ENCODE results near the gene C22orf42. TPM values are rescaled to one million over a fixed set of nuclear protein-coding genes. Genes with fewer than 3 reads are reported as not detected.
"Not testable (repeated sequence)": the region's sequence is repeated elsewhere in the genome, so short reads cannot be mapped to it uniquely, and the experiment has no call there.

The C22orf42 gene
- total RNA-seq, 1 donor from 2014 or later = not detected

DNA sequence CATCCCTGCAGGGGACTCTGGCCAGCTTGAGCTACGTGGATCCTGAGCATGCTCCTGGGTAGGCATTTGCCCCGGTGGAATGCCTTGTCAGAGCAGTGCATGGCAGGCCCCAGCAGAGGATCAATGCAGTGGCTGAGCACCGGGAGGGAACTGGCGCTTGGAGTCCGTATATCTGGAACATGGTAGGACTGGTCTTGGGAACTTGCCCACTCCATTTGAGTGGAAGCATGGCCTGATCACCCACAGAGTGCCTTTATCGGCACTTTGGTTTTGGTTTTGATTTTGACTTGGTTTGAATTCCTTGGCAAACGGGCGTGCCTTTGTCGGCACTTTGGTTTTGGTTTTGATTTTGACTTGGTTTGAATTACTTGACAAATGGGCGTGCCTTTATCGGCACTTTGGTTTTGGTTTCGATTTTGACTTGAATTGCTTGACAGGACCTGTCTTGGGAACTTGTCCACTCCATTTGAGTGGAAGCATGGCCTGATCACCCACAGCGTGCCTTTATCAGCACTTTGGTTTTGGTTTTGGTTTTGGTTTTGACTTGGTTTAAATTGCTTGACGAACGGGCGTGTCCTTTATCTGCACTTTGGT lies 21.3 kb downstream of the C22orf42 start:
- DNase-seq (ENCODE audit: low read depth) = peak; percentile 53

DNA sequence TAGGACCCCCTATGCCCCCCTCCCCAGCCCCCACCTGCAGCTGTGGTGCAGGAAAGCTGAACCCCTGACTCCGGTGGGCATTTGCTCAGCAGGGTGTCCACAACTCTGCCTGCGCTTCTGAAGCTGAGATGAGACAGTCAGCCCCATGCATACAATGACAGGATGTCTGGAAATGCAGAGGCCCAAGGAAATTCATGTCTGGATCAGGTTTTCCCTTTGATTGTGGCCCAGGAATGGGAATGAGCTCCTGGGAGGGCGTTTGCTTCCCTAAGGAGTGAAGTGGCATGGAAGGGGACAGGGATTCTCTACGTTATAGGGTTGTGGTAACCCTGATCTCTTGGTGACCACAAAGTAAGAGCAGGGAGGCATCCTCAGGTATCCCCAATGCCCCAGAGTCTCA lies 22.2 kb downstream of the C22orf42 start:
- DNase-seq (ENCODE audit: low read depth) = not testable (repeated sequence)

DNA sequence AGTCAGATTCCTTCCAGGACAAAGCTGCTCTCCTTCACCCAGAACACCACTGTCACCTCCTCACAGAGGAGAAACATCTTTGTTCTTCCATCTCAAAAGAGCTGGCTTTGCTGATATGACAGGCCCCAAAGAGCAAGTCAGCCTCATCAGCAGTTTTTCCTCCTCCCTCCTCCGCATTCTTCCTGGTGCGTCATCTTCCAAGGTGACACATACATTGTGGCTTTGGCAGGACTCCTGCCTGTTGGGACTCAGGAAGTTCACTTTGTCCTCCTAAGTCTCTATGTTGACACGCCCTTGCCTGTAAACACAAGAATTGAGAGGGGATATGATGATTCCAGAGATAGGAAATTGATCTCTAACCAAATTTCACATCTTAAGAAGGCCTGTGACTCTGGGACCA lies 23.1 kb downstream of the C22orf42 start:
- peak; percentile 45 for DNase-seq (ENCODE audit: low read depth)

DNA sequence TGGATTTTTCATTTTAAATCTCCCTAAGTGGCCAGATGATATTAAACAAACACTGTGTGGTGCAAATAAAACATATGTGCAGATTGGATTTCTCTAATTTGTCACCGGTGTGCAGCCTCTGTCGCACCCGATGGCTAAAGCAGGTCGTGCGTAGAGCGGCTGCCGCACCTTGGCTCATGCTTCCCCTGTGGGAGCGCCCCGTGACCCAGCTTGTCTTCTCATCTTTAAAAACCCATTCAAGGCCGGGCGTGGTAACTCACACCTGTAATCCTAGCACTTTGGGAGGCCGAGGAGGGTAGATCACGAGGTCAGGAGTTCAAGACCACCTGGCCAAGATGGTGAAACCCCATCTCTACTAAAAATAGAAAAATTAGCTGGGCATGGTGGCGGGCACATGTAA lies 24.3 kb downstream of the C22orf42 start:
- not testable (repeated sequence) for DNase-seq (ENCODE audit: low read depth)

DNA sequence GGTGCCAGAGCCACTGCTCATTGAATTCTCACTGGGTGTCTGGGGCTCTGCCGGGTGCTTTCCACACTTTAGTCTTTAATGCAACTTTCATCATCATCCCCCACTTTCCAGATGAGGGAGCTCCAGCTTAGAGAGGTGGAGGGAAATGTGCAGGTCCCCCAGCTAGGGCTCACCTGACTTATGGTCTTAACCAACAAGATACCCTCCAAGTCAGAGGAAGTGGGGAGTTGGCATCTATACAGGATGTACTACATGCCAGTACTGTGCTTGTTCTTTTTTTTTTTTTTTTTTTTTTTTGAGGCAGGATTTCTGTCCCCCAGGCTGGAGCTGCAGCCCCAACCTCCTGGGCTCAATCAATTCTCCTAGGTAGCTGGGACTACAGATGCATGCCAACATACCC lies 26.3 kb downstream of the C22orf42 start:
- no peak for DNase-seq (ENCODE audit: low read depth)

DNA sequence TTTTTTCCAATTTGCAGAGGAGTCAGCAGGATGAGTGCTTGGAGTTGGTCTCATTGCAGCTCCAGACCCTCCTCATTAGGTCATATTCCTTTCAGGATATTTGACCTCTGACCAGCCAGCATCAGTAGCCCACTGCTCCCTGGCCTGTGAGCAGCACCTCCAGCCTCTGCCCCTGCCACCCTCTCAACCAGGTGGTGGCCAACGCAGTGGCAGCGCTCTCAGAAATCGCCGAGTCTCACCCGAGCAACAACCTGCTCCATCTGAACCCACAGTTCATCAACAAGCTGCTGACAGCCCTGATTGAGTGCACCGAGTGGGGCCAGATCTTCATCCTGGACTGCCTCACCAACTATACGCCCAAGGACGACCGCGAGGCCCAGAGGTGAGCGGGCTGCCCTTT lies 27.0 kb downstream of the C22orf42 start:
- no peak for DNase-seq (ENCODE audit: low read depth)

DNA sequence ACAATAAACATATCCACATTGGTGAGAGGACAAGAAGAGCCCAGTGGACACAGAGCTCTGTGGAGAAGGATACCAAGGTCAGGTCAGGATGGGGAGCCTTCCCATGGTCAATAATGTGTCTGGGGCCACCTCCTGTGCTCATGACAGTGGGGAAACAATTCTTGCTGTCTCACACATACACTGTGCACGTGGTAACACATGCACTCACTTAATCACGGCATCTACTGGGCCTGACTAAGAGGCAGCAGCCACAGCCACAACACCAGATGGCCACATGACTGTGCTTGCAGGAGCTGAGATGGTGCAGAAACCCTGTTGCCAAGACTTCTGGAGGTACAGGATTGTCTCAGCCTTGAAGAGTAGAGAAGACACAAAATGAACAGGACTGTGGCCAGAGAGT lies 28.6 kb downstream of the C22orf42 start:
- no peak for DNase-seq (ENCODE audit: low read depth)

DNA sequence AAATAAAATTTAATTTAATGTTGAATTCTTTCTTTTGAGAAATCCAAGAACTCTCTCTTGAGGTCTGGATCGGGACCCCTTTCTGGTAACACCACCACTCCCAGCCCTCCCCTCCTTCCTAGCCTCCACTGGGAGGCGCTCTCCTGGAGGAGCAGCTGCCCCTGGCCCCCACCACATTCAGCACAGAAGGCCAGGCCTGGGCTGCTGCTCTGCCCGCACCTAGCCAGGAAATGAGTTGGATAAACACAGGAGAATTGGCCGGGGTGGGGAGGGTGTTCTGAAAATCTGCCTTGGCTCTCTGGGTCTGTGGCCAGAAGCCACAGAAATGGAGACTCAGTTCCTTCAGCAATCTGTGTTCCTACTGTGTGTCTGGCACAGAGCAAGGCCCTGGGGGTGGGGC lies 31.2 kb downstream of the C22orf42 start:
- DNase-seq (ENCODE audit: low read depth) = no peak

DNA sequence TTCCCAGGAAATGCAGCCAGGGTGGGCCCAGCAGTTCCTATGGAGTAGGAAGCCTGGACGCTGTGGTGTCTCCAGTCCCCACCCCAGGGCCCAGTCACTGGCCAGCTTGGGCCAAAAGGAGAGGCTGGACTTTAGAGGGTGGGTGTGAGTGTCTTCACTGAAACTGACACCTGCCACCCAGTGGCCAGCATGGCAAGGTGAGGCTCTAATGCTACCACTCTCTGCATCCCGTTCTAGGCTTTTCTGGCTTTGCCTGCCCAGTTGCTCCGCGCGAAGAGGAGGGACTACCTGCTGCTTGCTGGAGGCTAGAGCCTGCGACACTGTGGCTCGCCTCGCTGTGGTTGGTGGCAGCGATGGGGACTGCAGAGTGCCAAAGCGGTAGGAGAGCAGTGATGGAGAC lies 35.4 kb downstream of the C22orf42 start:
- DNase-seq (ENCODE audit: low read depth) = no peak

DNA sequence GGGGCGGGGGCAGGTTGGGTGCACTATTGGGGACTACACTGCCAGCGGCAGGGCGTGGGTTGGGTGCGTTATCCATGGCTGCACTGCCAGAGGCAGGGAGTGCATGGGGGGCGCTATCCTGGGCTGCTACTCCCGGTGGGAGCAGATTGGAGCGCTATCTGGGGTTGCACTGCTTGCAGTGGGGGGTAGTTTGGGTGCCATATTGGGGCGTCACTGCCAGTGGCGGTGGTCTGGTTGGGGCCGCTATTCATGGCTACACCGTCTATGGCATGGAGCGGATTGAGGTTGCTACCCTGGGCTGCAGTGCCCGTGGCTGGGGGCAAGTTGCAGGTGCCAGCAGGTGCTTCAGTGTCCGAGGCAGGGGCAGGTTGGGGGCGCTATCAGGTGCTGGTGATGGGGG lies 36.2 kb downstream of the C22orf42 start:
- DNase-seq (ENCODE audit: low read depth) = no peak

DNA sequence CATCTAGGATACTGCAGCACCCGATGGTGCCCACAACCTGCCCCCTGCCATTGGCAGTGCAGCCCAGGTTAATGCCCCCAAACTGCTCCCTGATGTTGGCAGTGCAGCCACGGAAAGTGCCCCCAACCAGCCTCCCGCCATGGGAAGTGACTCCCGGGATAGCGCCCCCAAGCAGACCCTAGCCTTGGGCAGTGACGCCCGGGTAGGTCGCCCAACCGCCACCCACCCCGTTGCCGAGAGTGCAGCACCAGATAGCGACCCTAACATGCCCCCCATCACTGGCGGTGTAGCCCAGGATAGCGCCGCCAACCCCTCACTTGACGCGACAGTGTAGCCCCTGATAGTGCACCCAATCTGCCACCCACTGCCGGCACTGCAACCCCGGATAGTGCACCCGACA lies 38.5 kb downstream of the C22orf42 start:
- no peak for DNase-seq (ENCODE audit: low read depth)

DNA sequence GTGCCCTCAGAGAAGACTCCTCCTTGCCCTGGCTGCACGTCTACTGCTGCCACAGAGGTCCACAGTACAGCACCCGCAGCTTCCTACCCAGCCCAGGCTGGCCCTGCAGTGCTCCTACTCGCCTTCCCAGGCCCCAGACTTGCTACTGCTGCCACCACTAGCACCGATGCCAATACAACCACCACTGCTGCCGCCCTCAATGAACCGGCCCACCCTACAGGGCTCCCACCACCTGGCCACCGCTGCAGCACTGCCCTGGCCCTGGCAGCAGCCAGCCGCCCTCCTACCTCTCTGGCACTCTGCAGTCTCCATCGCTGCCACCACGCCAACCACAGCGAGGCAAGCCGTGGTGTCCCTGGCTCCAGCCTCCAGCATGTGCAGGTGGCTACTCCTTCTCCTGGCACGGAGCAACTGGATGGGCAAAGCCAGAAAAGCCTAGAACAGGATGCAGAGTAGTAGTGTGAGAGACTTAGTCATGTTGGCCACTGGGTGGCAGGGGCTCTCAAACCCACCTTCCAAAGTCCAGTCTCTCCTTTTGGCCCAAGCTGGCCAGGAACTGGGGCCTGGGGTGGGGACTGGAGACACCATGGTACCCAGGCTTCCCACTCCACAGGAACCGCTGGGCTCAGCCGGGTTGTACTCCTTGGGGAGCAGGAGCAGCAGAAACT lies 39.4 kb downstream of the C22orf42 start:
- no peak for DNase-seq (ENCODE audit: low read depth)

DNA sequence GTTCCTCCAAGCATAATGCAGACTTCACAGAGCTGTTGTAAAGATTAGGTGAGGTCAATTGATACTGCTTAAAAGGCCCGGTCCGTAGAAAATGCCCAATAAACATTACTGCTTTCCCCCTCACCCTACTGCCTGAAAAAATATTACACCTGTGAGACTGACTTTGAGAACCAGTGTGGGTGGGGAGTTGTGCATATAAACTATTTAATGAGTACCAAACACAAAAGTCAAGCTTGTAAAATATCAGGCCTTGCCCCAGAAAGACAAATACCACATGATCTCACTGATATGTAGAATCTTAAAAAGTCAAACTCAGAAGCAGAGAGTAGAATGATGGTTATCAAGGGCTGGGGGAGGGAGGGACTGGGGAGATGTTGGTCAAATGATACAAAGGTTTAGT lies 46.7 kb downstream of the C22orf42 start:
- DNase-seq (ENCODE audit: low read depth) = no peak

DNA sequence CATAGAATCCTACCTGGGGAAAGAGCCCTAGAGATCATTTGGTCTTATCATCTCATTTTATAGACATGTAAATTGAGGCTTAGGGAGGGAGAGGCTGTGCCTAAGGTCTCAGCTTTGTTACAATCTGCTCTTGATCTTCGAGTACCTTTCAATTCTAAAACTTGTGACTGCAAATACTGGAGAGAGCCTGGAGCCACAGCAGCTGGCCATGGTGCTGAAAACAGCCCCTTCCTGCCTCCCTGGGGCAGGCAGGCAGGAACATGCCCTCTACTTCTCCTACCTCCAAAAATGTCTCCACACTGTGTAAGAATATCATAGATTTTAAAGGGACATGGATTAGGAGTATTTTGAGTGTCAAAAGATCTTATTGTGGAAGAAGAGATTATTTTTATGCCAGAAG lies 52.2 kb downstream of the C22orf42 start:
- DNase-seq (ENCODE audit: low read depth) = peak; percentile 46

DNA sequence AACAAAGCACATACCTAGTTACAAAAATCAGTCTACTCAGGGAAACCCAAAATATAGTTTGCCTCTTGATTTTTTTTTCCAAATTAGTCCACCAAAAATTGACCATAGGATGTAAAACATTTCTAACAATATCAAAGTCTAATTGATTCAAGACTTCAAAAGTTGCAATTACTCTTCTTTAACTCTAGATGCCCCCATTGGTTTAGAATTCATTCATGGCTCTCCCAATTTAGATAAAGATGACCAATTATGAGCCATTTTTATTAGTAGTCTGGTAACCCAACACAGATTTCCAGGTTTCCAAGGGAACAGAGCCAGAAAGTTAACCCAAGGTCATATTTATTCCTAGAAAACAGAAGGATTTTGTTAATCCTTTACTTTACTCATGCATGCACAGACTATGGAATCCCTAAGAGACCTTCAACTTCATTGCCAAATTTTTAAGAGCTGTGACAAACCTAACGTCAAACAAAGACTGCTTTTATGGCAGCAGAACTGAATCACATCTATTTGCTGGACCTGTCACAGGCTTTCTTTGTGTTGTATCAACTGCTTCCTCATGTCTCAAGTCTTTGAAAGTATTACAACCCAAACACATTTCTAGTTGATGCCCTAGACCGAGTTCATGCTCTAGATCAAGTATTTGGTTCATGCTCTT lies 55.3 kb downstream of the C22orf42 start:
- peak; percentile 13 for DNase-seq (ENCODE audit: low read depth)

DNA sequence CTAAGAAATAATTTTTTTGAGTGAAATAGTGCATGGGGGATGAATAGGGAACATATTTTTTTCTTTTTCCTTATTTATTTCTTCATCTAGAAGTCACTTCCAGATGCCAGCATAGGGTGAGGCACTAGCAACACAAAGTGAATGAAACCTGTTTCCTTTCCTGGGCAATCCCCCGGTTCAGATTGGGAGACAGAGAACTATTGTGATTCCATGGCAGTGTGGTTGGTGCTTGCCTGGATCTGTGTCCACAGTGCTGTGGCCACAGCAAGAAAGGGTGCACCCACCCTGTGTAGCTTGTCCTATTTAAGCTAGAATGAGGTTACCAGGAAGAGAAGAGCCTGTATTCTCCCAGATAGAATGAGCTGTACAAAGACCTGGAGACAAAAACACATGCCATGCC lies 58.4 kb downstream of the C22orf42 start:
- DNase-seq (ENCODE audit: low read depth) = no peak

Other genes starting within 250 kb of the C22orf42 start
- gene YWHAH, start 214.8 kb downstream of the C22orf42 start, total RNA-seq = 56.4 and 66.1 TPM in 2 replicates
- gene SLC5A1, start 116.0 kb downstream of the C22orf42 start, total RNA-seq = not detected in 2 replicates
- gene RFPL2, start 45.8 kb upstream of the C22orf42 start, total RNA-seq = not detected in 2 replicates
- gene SLC5A4, start 96.0 kb upstream of the C22orf42 start, total RNA-seq = not detected in 2 replicates
- gene RFPL3, start 198.6 kb upstream of the C22orf42 start, total RNA-seq = not detected in 2 replicates